Prostate gland (tissue), 2 donors: Measurements from ENCODE around the gene FLT4. TPM values are rescaled to one million over a fixed set of nuclear protein-coding genes. Genes with fewer than 3 reads are reported as not detected.

Experiments
- DNase-seq: peaks from one replicate; pipeline ENCODE4 v3.0.0-alpha.2; 2019; ENCODE audit warnings: low spot score
- H3K27ac ChIP-seq, 2 donors: fragments of 200-600 bp; sonication (generic); 2 replicates each; pipeline ENCODE4 v1.5.1; 2017 to 2019
- H3K27me3 ChIP-seq: fragments of 200-600 bp; sonication (generic); replicated peaks from 2 replicates; pipeline ENCODE4 v1.5.1; 2019; ENCODE audit not compliant: insufficient read depth
- H3K36me3 ChIP-seq, 2 donors: fragments of 200-600 bp; sonication (generic); 1 replicate in 1 of 2; 2 replicates in 1 of 2; pipeline versions ENCODE4 v1.5.1 to v1.8.1; 2017 to 2019
- H3K4me1 ChIP-seq: fragments of 200-600 bp; sonication (generic); replicated peaks from 2 replicates; pipeline ENCODE4 v1.5.1; 2019
- H3K4me3 ChIP-seq, 2 donors: fragments of 200-600 bp; sonication (generic); 2 replicates each; pipeline ENCODE4 v1.5.1; 2017 to 2019
- H3K9me3 ChIP-seq: fragments of 200-600 bp; sonication (generic); 2 replicates; pipeline ENCODE4 v1.5.1; 2017
- CTCF ChIP-seq, 4 experiments: fragments of 200-600 bp in 2 of 4; fragments of 450-650 bp in 2 of 4; sonication (generic) in 2 of 4; IDR thresholded peaks; 1 replicate in 3 of 4; 2 replicates in 1 of 4; pipeline ENCODE4 v1.5.1; 2016 to 2019; ENCODE audit warnings: antibody characterized with exemption in 4 of 4, mild to moderate bottlenecking in 2 of 4, moderate library complexity in 2 of 4
- POLR2A ChIP-seq: fragments of 450-650 bp; IDR thresholded peaks from one replicate; pipeline ENCODE4 v1.6.1; 2016; ENCODE audit warnings: antibody characterized with exemption, mild to moderate bottlenecking
- POLR2AphosphoS5 ChIP-seq: sonication (generic); formaldehyde crosslinking; IDR thresholded peaks from one replicate; pipeline ENCODE4 v1.6.1; 2017; ENCODE audit warnings: antibody characterized with exemption
- WGBS: methylation state at CpG from one replicate; pipeline ENCODE4 v1.1.5; 2018; 5-methylcytosine and 5-hydroxymethylcytosine counted together
- intact Hi-C: fragments of 100-400 bp; cut with DNase I; formaldehyde crosslinking; loops from one replicate; pipeline ENCODE4 v1.14.2; 2022
- total RNA-seq, 2 donors: library from RNA; depleted of rRNA; stranded (reverse); fragments of >200 nt; gene quantifications; one replicate each; pipeline ENCODE4 v1.1.0, GENCODE V29; 2016

FLT4 gene
- total RNA-seq, 2 donors from 2014 or later = 2.9 to 20.6 TPM

DNA sequence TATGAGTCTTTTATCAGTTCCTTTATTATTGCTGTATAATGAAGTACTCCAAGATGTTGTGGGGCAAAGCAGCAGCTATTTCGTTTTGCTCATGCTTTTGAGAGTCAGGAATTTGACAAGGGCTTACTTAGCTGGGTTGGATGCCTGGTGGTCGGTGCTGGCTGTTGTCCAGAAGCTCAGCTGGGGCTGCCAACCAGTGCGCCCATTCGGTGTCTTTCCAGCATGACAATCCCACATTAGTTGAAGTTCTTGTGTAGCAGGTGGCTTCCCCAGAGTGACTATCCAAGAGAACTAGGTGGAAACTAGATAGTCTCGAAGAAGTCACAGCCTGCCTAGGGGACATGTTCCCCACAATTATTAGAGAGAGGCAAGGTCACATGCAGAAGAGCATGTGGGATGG is 3.4 kb upstream of the FLT4 start:
- no peak for DNase-seq
- intact Hi-C loops = no loop called here
- Histone ChIP-seq H3K27me3 (no peaks in the 10 kb centered on the region), H3K4me3 (no peak overlapping the region), H3K36me3 (no peaks in the 10 kb centered on the region), H3K9me3 (no peaks in the 10 kb centered on the region), H3K27ac (no peak overlapping the region), H3K4me1 (no peaks in the 10 kb centered on the region)
- TF ChIP-seq POLR2A (no peak), CTCF (IDR thresholded peaks at IDR 0.05) (no peak), POLR2AphosphoS5 (no peak)
- 41% methylated on average over 5 of the region's 5 CpGs for WGBS

DNA sequence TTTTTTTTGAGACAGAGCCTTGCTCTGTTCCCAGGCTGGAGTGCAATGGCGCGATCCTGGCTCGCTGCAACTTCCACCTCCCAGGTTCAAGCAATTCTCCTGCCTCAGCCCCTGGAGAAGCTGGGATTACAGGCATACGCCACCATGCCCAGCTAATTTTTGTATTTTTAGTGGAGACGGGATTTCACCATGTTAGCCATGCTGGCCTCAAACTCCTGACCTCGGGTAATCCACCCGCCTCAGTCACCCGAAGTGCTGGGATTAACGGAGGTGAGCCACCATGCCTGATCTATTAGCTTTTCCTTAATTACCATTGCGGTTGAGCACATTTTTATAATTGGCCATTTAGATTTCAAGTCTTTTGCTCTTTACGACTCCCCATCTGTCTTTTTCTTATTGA is 2.9 kb upstream of the FLT4 start:
- 85% methylated on average over 11 of the region's 11 CpGs for WGBS

GRCh38 chr5:180648658-180649296 is 623 bp downstream of the FLT4 start:
- WGBS = 7% methylated on average over 41 of the region's 80 CpGs
- DNase-seq = no peak
- no peak for TF ChIP-seq POLR2AphosphoS5
- Histone ChIP-seq H3K36me3 (no peaks in the 10 kb centered on the region), H3K27me3 (no peaks in the 10 kb centered on the region), H3K27ac (no peak overlapping the region), H3K9me3 (no peaks in the 10 kb centered on the region), H3K4me1 (no peaks in the 10 kb centered on the region), H3K4me3 (peak overlapping the region; percentile 23 to 34)
- intact Hi-C loops = no loop called here

More for the DNA sequence above, 2.9 kb upstream of the FLT4 start:
- DNase-seq = no peak
- TF ChIP-seq CTCF (IDR thresholded peaks at IDR 0.05) = no peak
- no peak for TF ChIP-seq POLR2A
- TF ChIP-seq POLR2AphosphoS5 = no peak
- no peaks in the 10 kb centered on the region for H3K4me1 ChIP-seq
- no peaks in the 10 kb centered on the region for H3K27me3 ChIP-seq
- H3K9me3 ChIP-seq = no peaks in the 10 kb centered on the region
- intact Hi-C loops = no loop called here
- H3K27ac ChIP-seq = no peak overlapping the region
- H3K36me3 ChIP-seq = no peaks in the 10 kb centered on the region
- no peak overlapping the region for H3K4me3 ChIP-seq

GRCh38 chr5:180647941-180648500 is 1.4 kb downstream of the FLT4 start:
- no peaks in the 10 kb centered on the region for H3K36me3 ChIP-seq
- H3K4me3 ChIP-seq = peak overlapping the region in 1 of 2 donors; percentile 34
- intact Hi-C loops = no loop called here
- no peak overlapping the region for H3K27ac ChIP-seq
- H3K4me1 ChIP-seq = no peaks in the 10 kb centered on the region
- 94% methylated on average over 8 of the region's 8 CpGs for WGBS
- H3K9me3 ChIP-seq = no peaks in the 10 kb centered on the region
- DNase-seq = no peak
- no peak for TF ChIP-seq CTCF (IDR thresholded peaks at IDR 0.05)
- no peak for TF ChIP-seq POLR2AphosphoS5
- no peak for TF ChIP-seq POLR2A
- H3K27me3 ChIP-seq = no peaks in the 10 kb centered on the region

DNA sequence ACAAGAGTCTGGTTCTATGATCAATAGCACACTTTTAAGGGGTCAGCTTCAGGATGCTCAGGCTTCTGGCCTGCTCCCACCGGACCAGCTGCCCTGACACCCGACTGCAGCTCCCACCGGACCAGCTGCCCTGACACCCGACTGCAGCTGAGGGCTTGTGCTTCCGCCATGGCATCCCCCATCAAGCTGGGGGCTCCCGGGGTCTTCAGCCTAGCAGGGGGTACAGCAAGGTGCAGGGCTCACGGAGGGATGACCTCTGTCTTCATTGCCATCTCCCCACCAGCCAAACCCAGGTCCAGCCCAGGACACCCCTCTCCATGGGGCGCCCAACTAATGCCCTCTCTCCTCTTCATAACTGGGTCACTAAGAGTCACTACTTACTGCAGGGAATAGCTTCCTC is 1.9 kb downstream of the FLT4 start:
- no peaks in the 10 kb centered on the region for H3K4me1 ChIP-seq
- DNase-seq = no peak
- intact Hi-C loops = no loop called here
- no peaks in the 10 kb centered on the region for H3K36me3 ChIP-seq
- H3K27ac ChIP-seq = no peak overlapping the region
- TF ChIP-seq CTCF (IDR thresholded peaks at IDR 0.05) (no peak), POLR2A (no peak), POLR2AphosphoS5 (no peak)
- no peaks in the 10 kb centered on the region for H3K9me3 ChIP-seq
- H3K4me3 ChIP-seq = no peak overlapping the region
- H3K27me3 ChIP-seq = no peaks in the 10 kb centered on the region
- 78% methylated on average over 8 of the region's 8 CpGs for WGBS
